Lower lobe of right lung (tissue), 1 donor: ENCODE results near the gene TRIM26. TPM values are rescaled to one million over a fixed set of nuclear protein-coding genes. Genes with fewer than 3 reads are reported as not detected.

ENCODE experiments used
- total RNA-seq: library from RNA; stranded (reverse); fragmentation: NEBNext Ultra II Directional; extraction: Animal tissue kit (Norgen Biotek cat#: 25700); gene quantifications from one replicate; pipeline ENCODE4 v1.2.1, GENCODE V29; 2021
- donor health status: DM: no; HTN: yes; CAD: no; lungs with severe emphysema.

TRIM26 gene
- total RNA-seq, 1 donor from 2014 or later: 46.0 TPM

Other genes starting within 250 kb of the TRIM26 start
- gene POLR1H, start 152.1 kb downstream of the TRIM26 start, total RNA-seq: 22.4 TPM
- gene PPP1R11, start 146.2 kb downstream of the TRIM26 start, total RNA-seq: 65.7 TPM
- 2.5 TPM for gene RNF39, start 137.6 kb downstream of the TRIM26 start, total RNA-seq
- gene TRIM31, start 100.3 kb downstream of the TRIM26 start, total RNA-seq: 0.62 TPM
- not detected for gene TRIM40, start 77.3 kb downstream of the TRIM26 start, total RNA-seq
- gene TRIM10, start 52.2 kb downstream of the TRIM26 start, total RNA-seq: not detected
- gene TRIM15, start 49.9 kb downstream of the TRIM26 start, total RNA-seq: not detected
- 13.3 TPM for gene TRIM39, start 113.5 kb upstream of the TRIM26 start, total RNA-seq
- gene RPP21, start 131.8 kb upstream of the TRIM26 start, total RNA-seq: 30.6 TPM